NCI-H345 treated with DMSO at 0.1 percent for 48 hours (cell line): ENCODE results near the gene NINJ1.

ENCODE experiments used
- DNase-seq: peaks from one replicate; lab custom pipeline; 2025; ENCODE audit not compliant: unreplicated experiment; lab: John Stamatoyannopoulos, UW

Gene NINJ1, protein sequence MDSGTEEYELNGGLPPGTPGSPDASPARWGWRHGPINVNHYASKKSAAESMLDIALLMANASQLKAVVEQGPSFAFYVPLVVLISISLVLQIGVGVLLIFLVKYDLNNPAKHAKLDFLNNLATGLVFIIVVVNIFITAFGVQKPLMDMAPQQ

DNA sequence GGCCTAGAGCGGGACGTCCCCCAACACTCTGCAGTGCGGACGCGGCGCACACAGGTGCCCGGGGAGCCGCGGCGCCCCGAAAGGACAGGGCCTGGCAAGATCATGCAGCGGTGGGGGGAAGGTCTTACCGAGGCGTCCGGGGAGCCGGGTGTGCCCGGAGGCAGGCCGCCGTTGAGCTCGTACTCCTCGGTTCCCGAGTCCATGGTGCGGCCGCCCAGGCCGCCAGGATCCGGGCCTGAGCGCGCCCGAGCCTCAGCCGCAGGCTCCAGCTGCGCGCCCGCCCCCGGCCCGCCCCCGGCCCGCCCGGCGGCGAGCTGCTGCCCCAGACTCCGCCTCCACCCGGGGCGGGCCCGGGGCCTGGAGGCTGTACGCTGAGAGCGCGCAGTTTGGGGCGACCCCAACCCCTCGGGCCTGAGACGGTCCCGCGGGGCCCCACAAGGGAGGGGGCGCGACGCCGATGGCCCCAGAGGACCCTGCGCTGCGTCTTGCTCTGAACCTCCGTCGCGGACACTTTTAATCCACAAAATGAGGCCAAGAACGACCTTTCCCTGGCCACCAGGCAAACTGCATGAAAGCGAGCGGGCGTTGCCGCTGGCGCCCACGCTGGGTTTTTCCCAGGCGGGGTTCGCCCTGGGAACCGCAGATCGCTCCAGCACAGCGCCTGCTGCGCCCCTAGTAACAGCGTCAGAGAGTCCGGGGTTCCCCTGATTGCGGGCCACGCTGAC is at the start of gene NINJ1:
Gene NINJ1 (minus strand): TSS at position 237 of the 725 bp plus-strand sequence. CDS start 34 bp downstream, at position 203.
- DNase-seq, result no peak

DNA sequence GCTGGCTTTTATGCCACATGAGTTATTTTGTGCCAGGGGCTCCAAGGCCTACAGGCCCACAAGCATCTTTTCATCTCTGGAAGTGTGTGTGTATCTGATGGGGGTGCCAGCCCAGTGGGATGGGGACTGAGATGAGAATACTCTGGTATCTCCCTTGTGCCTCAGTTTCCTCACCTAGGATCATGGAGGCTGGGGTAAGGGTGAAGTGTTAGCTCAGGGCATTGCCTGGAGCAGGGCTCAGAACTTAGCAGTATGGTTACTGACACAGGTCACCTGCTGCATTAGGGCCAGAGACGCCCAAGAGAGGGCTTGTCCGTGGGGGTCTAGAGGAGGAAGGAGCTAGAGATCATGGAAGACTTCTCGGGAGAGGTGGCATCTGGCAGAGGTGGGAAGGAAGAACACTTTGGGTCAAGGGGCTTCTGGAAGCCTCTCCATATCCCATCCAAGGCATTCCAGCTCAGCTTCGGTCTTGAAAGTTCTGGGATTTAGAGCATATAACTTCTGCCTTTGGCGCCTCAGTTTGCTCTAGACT is 49.1 kb upstream of the NINJ1 start:
- DNase-seq, result no peak

DNA sequence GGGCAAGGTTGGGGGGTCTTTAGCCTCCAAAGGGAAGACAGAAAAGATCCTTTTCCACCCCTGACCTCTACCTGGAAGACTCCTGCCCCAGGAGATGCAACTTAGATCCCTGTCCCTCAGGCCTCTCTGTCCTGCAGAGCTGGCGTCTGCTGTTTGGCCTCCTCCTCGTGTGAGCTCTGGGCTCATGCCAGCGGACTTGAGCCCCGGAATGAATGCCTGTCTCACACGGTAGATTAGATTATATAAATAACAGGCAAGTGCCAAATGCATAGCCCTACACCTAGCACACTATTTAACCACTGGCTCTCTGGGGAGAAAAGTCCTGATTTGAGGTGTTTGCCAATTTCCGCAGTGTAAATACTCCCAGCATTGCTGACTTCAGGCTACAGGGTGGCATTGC is 48.5 kb upstream of the NINJ1 start:
- no peak for DNase-seq

DNA sequence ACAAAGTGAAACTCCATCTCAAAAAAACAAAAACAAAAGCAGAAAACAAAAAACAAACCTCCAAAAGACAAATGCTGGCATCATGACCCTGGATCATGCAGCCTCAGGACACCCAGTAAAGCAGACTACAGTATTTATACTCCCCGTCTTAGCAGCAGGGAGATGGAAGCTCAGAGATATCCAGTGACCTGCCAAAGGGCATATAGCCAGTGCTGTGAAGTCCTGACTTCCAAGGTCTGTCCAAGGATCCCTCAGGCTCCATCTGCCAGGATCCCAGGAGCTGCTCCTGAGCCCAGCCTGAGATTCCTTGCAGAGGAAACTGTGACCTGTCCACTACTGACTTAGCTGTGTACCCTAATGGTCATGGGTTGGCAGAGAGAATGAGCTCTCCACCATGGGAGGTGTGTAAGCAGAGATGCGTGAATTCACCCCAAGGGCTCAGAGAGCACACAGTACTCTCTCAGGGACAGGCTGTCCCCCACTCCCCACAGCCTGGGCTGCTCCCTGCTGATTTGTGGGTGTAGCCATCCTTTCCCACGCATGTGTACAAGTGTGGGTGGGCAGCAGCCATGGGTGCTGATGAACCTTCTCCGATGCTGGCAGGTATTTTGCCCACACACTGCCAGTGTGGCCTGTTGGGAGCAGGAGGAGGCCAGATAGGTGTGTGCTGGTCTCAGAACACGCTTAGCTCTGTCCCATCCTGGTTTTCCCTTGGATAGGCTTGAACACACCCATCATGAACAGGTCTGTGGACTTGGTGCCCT is 47.8 kb upstream of the NINJ1 start:
- DNase-seq, result no peak

DNA sequence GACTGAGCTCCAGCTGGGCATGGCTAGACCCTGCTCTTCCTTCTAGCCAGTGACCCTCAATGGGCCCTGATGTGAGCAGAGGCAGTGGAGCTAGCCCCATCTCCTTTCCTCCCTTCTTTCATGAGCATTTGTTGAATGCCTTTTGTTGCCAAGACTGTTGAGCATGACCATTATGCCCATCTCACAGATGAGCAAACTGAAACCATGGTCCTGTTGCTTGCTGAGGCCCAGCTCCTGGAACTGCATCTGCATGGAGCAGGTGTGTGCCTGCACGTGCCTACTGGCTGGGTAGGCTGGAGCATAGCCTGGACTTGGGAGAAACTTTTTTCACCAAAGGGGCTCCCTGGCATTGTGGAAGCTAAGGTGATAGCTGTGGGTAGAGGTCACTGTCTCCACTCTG is 46.9 kb upstream of the NINJ1 start:
- no peak for DNase-seq

DNA sequence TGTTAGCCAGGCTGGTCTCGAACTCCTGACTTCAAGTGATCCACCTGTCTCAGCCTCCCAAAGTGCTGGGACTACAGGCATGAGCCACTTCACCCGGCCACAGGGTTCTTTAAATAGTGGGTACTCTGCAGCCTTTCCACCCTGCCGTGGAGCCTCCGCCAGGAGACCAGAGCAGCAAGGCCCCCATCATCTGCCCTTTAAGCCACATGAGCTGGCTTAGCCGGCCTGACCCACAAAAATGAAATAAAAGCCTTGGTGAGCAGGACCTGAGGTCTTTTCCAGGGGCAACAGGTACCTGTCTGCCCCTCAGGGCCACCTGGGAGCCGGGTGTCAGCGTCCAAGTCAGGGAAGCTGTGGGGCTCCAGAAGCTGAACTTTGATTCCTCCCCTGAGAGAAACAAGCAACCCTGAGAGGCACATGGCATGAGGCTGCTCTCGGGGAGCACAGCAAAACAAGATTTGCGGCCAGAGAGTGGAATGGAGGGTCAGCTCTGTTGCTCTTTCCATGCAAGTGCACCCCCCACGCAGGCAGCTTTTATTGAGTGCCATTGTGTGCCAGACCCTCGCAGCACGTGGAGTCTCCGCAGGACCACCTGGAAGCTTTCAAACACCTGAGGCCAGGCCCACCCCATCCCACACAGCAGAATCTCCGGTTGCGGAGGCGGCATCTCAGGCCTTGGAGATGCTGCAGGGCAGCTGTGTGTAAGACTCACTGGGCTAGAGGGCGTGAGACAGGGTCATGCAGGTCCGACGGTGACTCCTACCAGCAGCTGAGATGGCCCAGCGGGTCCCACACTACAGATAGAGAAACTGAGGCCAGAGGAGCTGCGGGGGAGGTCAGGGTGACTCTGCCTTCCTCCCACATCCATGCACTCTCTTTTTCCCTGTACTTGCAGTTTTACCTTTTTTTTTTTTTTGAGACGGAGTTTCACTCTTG is 45.1 kb upstream of the NINJ1 start:
- DNase-seq, result no peak

DNA sequence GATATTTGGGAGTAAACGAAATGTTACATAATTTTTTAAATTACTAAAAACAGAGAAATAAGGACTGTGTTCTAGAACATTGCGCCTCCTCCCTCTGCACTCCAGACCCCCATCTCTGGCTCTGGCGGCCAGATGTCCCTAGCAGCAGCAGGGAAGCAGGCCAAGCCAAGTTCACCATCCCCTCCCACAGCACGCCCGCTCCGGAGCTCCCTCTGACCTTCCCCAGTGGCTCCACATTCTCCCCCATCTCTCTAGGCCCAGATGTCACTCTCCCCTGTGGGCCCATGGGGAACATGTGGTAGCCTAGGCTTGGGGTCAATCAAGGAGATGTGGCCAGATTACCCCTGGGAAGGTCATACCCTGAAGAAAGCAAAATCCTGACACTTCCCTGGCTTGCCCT is 43.6 kb upstream of the NINJ1 start:
- DNase-seq, result no peak

DNA sequence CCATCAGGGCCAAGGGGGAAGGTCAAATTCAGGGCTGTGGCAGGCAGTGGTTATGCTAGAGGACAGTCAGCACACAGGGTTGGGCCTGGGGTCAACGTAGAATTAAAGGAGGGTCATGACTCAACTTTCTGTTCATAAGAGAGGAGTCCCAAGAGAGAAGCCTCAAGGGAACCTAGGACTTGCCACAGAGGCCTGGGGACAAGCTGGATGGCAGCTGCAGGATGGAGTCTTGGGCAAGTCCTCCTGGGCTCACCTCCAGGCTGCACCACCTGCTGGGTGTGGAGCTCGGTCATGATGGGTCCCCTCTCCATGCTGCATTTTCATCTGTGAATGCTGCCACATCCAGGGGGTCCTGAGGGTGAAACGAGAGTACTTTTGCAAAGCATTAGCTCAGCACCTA is 40.9 kb upstream of the NINJ1 start:
- no peak for DNase-seq

DNA sequence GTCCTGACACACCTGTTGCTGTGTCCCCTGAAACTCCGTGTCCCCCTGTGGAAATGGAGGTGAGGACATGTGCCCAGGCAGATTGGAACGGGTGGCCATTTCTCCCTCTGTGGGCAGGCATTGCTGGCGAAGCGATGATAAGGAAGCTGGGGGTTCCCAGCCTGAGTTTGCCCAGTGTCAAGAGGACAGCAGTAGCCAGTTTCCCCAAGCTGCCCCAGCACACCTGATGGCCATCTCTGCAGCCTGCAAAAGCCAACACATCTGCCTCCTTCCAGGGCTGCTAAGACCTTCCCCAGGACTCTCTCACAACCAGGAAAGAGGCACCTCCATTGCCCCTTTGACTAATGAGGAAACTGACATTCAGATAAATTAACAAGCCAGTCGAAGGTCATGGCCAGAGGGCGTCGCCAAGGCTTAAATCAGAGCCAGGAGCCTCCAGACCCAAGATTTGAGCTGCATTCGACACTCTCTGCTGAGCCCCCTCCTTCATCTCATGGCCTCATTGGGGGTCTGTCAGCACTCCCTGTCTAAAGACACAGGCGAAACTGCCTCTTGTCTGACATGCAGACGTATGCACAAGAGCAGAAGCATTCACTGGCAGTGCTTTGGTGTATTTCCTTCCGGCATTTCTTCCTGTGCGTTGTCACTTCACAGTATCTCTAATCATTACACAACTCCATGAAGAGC is 39.5 kb upstream of the NINJ1 start:
- DNase-seq, result no peak

DNA sequence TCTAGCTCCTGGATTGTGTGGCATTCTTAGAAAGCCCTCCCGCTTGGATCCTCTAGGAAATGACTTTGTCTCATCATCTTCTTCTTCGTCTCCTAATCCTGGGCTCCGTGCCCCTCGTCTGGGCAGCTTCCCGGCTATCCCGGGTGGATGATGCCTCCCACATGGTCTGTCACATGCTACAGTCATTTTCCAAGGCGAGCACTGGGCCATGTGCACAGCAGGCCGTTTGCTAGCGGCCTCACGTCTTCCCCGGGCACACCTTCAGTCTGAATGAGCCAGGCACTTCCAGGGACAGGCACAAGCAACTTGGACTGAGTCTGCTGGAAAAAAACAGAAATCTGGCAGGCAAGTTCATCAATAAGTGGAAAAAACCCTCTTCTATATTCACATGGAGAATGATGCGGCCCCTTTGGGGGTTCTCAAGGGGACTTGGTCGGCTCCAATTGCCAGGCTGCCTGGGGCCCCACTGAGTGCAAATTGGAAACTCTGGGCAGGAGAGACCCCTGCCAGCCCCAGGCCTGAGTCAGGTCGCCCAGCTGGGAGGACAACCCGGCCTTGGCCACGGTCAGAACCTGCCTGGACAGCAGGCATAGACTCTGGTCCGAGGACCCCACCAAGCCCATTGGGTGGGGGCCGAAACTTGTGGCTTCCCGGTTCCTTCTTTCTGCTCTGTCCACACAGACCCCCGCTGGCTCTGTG is 38.8 kb upstream of the NINJ1 start:
- no peak for DNase-seq

DNA sequence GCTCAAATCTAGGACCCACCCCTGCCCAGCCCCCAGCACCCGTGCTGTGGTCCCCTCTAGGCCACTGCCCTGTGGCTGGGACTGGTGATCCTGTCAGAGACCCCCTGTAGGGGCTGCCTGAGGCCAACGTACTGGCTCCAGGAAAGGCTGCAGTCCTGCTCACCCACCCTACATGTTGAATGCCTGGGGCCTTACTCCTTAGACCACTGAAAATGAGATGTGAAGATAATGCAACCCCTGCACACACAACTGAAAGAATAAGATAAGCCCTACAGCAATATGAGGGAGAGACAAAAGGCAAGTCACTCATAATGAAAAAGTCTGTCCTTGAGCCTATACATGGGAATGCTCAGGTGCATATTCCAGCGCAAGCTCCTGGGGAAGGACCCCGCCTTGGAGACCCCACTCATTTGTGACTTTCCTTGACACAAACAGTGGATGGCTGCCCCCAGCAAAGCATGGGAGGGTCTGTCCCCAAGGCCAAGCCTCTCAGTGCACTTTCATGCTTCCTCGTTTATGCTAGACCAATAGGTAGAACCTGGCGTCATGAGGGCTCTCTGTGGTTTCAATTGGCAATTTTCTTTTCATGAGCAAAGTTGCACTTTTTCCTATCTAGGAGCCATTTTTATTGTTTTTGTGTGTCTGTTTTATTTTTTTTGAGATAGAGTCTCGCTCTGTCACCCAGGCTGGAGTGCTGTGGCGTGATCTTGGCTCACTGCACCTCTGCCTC is 37.4 kb upstream of the NINJ1 start:
- no peak for DNase-seq

DNA sequence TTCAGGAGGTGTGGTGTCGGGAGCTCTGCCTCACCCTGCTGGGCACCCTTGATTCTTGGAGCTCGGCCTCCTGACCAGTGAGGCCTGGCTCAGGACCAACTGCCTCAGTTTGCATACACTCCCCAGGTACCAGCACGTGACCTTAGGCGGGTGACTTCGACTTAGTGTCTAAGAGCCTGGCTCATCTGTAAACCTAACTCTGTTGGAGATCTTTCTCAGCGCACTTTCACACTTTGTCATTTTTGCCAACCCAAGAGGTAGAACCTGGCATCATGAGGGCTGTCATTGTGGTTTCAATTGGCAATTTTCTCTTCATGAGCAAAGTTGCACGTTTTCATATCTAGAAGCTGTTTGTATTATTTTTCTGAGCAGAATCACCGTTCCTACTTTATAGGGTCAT is 36.5 kb upstream of the NINJ1 start:
- no peak for DNase-seq

DNA sequence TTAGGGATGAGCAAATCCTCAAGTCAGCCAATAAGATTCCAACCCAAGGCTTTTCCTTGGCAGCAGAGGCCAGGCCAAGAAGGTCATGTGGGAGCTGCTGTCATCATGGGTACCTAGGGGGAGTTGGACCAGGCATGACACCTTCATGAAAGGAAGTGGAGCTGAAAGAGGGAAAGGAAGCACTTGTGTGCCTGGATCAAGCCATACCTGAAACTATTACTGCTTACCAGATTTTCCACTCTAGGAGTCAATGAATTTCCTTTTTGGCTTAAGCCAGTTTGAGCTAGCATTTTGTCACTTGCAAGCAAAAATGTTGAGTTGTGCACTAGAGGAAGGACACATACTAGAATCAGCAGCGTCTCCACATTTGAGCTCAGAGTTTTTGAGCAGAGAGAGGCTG is 35.4 kb upstream of the NINJ1 start:
- no peak for DNase-seq

DNA sequence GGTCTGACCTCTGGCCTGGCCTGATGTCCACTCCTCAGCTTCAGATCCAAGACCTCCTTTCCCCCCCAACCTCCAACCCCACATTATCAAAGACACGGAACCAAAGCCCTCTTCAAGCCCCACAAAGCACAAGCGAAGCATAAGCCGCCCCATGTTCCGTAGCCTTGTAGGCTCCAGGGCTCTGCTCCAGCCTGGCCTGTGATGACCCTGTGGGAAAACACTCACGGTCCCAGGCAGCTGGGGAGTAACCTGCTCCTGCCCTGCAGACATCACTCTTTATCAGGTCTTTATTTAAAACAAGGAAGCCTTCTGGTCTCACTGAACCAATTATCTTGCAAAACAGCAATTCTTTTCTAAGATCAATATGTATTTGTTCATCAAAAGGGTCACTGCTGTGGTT is 34.5 kb upstream of the NINJ1 start:
- DNase-seq, result no peak

DNA sequence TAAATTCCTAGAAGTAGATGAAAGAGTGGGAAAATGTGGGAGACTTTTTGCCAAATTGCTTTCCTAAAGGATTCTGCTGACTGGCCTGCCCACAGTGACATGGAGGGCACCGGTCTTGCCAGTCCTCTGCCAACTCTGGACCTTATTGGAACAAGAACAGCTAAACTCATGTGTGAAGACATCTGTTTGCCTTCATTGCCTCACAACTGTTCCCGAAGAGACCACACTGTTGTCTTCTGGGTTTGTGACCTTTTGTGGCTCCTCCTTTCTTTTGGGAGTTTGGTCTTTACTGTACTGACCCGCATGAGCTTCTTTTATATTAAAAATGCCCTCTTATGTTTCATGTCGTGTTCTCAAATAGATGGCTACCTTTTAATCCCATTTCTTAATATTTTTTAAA is 33.8 kb upstream of the NINJ1 start:
- DNase-seq, result no peak

DNA sequence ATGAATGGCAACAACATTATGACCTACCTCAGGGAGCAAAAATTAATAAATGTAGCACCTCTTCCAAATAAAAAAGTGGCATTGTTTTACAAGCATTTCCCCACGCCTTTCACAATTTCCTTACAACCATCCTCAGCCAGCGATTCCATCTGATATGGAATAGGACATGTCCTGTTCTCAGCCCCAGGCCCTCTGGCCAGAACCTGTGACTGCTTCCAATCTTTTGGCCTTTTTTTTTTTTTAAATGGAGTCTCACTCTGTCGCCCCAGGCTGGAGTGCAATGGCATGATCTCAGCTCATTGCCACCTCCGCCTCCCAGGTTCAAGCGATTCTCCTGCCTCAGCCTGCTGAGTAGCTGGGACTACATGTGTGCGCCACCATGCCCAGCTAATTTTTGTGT is 33.1 kb upstream of the NINJ1 start:
- DNase-seq, result no peak

DNA sequence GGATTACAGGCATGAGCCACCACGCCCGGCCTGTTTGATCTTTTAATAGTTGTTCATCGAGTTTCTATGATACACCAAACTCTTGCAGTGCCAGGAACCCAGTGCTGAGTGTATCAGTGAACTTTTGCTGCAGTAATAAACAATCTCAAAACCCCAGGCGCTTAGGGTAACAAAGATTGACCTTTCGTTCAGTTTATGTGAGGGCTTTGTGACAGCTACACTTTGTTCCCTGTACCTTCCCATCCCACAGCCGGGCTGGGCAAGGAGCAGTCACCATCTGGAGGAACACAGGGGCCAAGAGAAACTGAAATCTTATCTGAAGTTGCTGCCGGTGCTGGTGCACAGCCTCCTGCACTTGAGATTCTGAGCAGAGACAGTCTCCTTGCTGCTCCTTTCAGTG is 32.6 kb upstream of the NINJ1 start:
- no peak for DNase-seq

DNA sequence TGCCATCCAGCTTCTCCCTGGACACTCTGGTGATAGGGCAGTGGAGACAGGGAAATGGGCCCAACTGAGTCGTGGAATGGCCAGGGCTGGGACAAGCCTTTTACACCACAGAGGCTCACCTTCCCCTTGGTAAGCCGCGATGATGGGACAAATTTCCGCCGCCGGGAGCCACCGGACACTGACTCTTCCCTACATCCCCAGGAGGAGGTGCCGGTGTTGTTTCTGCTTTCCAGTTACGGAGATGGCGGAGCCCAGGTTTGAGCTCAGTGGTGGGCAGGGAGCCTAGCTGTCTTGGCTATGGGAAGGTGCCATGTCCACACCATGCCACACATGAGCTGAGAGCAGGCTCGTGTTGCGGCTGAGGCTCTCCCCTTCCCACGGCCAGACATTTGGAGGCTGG is 30.0 kb upstream of the NINJ1 start:
- DNase-seq, result no peak
